B cell (primary cell): ENCODE measurements around the gene SPON2. TPM values are rescaled to one million over a fixed set of nuclear protein-coding genes. Genes with fewer than 3 reads are reported as not detected.

ENCODE experiments used
- ATAC-seq: fragments of 200-7000 bp; cut with Tn5 transposase; one replicate; pipeline ENCODE4 v1.10.0; 2021; ENCODE audit warnings: low read depth, mild to moderate bottlenecking, moderate number of reproducible peaks, moderate library complexity
- CTCF ChIA-PET: fragments of 350-600 bp; sonication (Branson Sonifier 250); formaldehyde crosslinking; loops from one replicate; lab custom pipeline; 2021; ENCODE audit warnings: antibody characterized with exemption, inconsistent platforms; lab: Charles Lee
- POLR2A ChIA-PET: fragments of 350-600 bp; sonication (Branson Sonifier 250); formaldehyde crosslinking; loops from one replicate; lab custom pipeline; 2021; ENCODE audit warnings: antibody characterized with exemption; lab: Charles Lee
- DNase-seq: peaks from one replicate; pipeline ENCODE4 v3.0.0; 2013
- H2AFZ ChIP-seq: 2 replicates; pipeline ENCODE4 v1.6.1; 2012; ENCODE audit warnings: mild to moderate bottlenecking, low read depth, low read length; ENCODE audit not compliant: insufficient read depth, poor library complexity, severe bottlenecking
- H3K27ac ChIP-seq, 2 donors: 1 replicate in 1 of 2; 2 replicates in 1 of 2; pipeline ENCODE4 v1.5.1; 2012 to 2013; ENCODE audit warnings: low read length in 2 of 2, mild to moderate bottlenecking in 2 of 2, moderate library complexity in 1 of 2
- H3K27me3 ChIP-seq, 4 experiments: fragments of 200-600 bp in 1 of 4; sonication (generic) in 1 of 4; replicated peaks in 1 of 4; 1 replicate in 2 of 4; 2 replicates in 2 of 4; pipeline versions ENCODE4 v1.6.1 to v1.7.0; 2013 to 2016; ENCODE audit warnings: low read length in 3 of 4, mild to moderate bottlenecking in 2 of 4, mixed read lengths in 1 of 4, moderate library complexity in 1 of 4; ENCODE audit not compliant: insufficient read depth in 4 of 4, control insufficient read depth in 3 of 4; ENCODE audit errors: control extremely low read depth in 1 of 4
- H3K36me3 ChIP-seq, 2 experiments: replicated peaks in 1 of 2; 1 replicate in 1 of 2; 2 replicates in 1 of 2; pipeline versions ENCODE4 v1.6.1 to v1.7.1; 2013; ENCODE audit warnings: low read length in 1 of 2; ENCODE audit not compliant: insufficient read depth in 2 of 2, control insufficient read depth in 1 of 2; ENCODE audit errors: control extremely low read depth in 1 of 2, extremely low read depth in 1 of 2
- H3K4me1 ChIP-seq, 2 donors: fragments of 200-600 bp in 1 of 2; sonication (generic) in 1 of 2; 1 replicate in 1 of 2; 2 replicates in 1 of 2; pipeline versions ENCODE4 v1.5.1 to v1.6.1; 2013 to 2017; ENCODE audit warnings: low read length in 2 of 2; ENCODE audit not compliant: control insufficient read depth in 2 of 2, insufficient read depth in 2 of 2
- H3K4me2 ChIP-seq: replicated peaks from 2 replicates; pipeline ENCODE3; 2012; ENCODE audit warnings: mild to moderate bottlenecking, low read depth, low read length; ENCODE audit not compliant: poor library complexity, severe bottlenecking
- H3K4me3 ChIP-seq, 5 experiments: fragments of 200-600 bp in 1 of 5; sonication (generic) in 1 of 5; 1 replicate in 3 of 5; 2 replicates in 2 of 5; pipeline versions ENCODE4 v1.5.1 to v1.7.0; 2011 to 2016; ENCODE audit warnings: low read length in 4 of 5, mild to moderate bottlenecking in 4 of 5, low read depth in 2 of 5, control low read depth in 1 of 5, moderate library complexity in 1 of 5; ENCODE audit not compliant: insufficient read depth in 1 of 5; ENCODE audit errors: control extremely low read depth in 1 of 5, extremely low read depth in 1 of 5
- H3K79me2 ChIP-seq: fragments of 200-600 bp; sonication (generic); one replicate; pipeline ENCODE4 v1.6.0; 2016; ENCODE audit warnings: low read length; ENCODE audit not compliant: control insufficient read depth, insufficient read depth
- H3K9ac ChIP-seq: fragments of 200-600 bp; sonication (generic); 2 replicates; pipeline ENCODE4 v1.6.1; 2017; ENCODE audit warnings: mild to moderate bottlenecking, low read length, moderate library complexity
- H3K9me3 ChIP-seq, 3 donors: one replicate each; pipeline versions ENCODE4 v1.6.1 to v1.7.1; 2013; ENCODE audit warnings: low read length in 2 of 3; ENCODE audit not compliant: control insufficient read depth in 2 of 3, insufficient read depth in 1 of 3; ENCODE audit errors: control extremely low read depth in 1 of 3
- H4K20me1 ChIP-seq: 2 replicates; pipeline ENCODE4 v1.6.0; 2012; ENCODE audit warnings: mild to moderate bottlenecking, low read length; ENCODE audit not compliant: insufficient read depth, control insufficient read depth, poor library complexity, severe bottlenecking
- H3K27ac Mint-ChIP-seq: one replicate; pipeline ENCODE4 v1.8.0; 2021; ENCODE audit warnings: mixed read lengths
- H3K27me3 Mint-ChIP-seq: one replicate; pipeline ENCODE4 v1.8.0; 2021; ENCODE audit warnings: mixed read lengths
- H3K4me1 Mint-ChIP-seq: one replicate; pipeline ENCODE4 v1.8.0; 2021; ENCODE audit warnings: mixed read lengths
- H3K4me3 Mint-ChIP-seq: one replicate; pipeline ENCODE4 v1.8.0; 2021; ENCODE audit warnings: mixed read lengths
- H3K9me3 Mint-ChIP-seq: one replicate; pipeline ENCODE4 v1.8.0; 2022; ENCODE audit warnings: mixed read lengths; ENCODE audit not compliant: insufficient read depth
- CTCF ChIP-seq: fragments of 200-600 bp; IDR thresholded peaks from one replicate; pipeline ENCODE4 v1.8.0; 2022; ENCODE audit warnings: antibody characterized with exemption, mild to moderate bottlenecking
- EZH2 ChIP-seq: IDR thresholded peaks from 2 replicates; pipeline ENCODE4 v1.6.1; 2012; ENCODE audit warnings: borderline replicate concordance, low read depth, mild to moderate bottlenecking, moderate library complexity, low read length; ENCODE audit not compliant: insufficient read depth, poor library complexity, severe bottlenecking
- WGBS: methylation state at CpG from one replicate; pipeline ENCODE4 v1.1.5; 2013; ENCODE audit warnings: missing lambda C conversion rate; ENCODE audit not compliant: insufficient coverage; 5-methylcytosine and 5-hydroxymethylcytosine counted together
- intact Hi-C: fragments of 100-400 bp; cut with micrococcal nuclease; formaldehyde crosslinking; loops from one replicate; pipeline ENCODE4 v1.10.0; 2022
- polyA plus RNA-seq: library from polyadenylated mRNA; depleted of rRNA; stranded (reverse); fragments of >200 nt; gene quantifications from 2 replicates; pipeline ENCODE4 v1.2.3, GENCODE V29; 2012
- total RNA-seq, 2 donors: library from RNA; stranded (reverse); fragments of 120-200 nt in 1 of 2; gene quantifications; 1 replicate in 1 of 2; 2 replicates in 1 of 2; pipeline versions ENCODE4 v1.2.3 to v1.2.4, GENCODE V29; 2013 to 2022

SPON2 gene
- total and polyA plus RNA-seq, 2 donors (not counting 1 experiment from before 2014, with no cell fraction given) = 3.8 to 5.1 TPM

GRCh38 chr4:1179089-1179441, 6.7 kb upstream of the SPON2 start:
- H3K4me3 ChIP-seq = no peak overlapping the region
- POLR2A ChIA-PET = no interaction called here
- no peaks in the 10 kb centered on the region for H3K36me3 ChIP-seq
- peaks cover 0 to 16% (median 6%) of the 10 kb centered on the region in 3 donors for H3K9me3 ChIP-seq
- no peak for TF ChIP-seq CTCF
- TF ChIP-seq EZH2 = no peak
- H3K4me2 ChIP-seq = no peak overlapping the region
- no peak for DNase-seq
- ATAC-seq = no peak
- H3K4me3 Mint-ChIP-seq = no peak overlapping the region
- H3K9me3 Mint-ChIP-seq = no peaks in the 10 kb centered on the region
- H3K4me1 ChIP-seq = peaks cover 4 to 10% of the 10 kb centered on the region in 2 donors
- CTCF ChIA-PET = interaction anchor here (0.8 to 1.2 kb wide), 2 partner anchors 25 to 168 kb away, joined by 3 read pairs; partner anchors contain the start of gene UVSSA
- H3K27ac ChIP-seq = no peak overlapping the region
- peaks cover 14% of the 10 kb centered on the region for H3K4me1 Mint-ChIP-seq
- H3K79me2 ChIP-seq = no peaks in the 10 kb centered on the region
- no peaks in the 10 kb centered on the region for H4K20me1 ChIP-seq
- H3K27me3 ChIP-seq = no peaks in the 10 kb centered on the region
- no peaks in the 10 kb centered on the region for H3K27me3 Mint-ChIP-seq
- H3K27ac Mint-ChIP-seq = no peak overlapping the region
- H2AFZ ChIP-seq = no peak overlapping the region
- 96% methylated on average over 7 of the region's 7 CpGs for WGBS
- intact Hi-C loops = no loop called here
- no peak overlapping the region for H3K9ac ChIP-seq

GRCh38 chr4:1178300-1179088, 6.1 kb upstream of the SPON2 start:
- Mint-ChIP-seq H3K27ac (no peak overlapping the region), H3K4me1 (peaks cover 10% of the 10 kb centered on the region), H3K9me3 (no peaks in the 10 kb centered on the region), H3K27me3 (peaks cover 4% of the 10 kb centered on the region), H3K4me3 (no peak overlapping the region)
- ATAC-seq (no peak), DNase-seq (no peak)
- no peak overlapping the region for H3K9ac ChIP-seq
- intact Hi-C loops = no loop called here
- peaks cover 0 to 2% (median 0%) of the 10 kb centered on the region in 4 experiments for H3K27me3 ChIP-seq
- no peak overlapping the region for H3K4me2 ChIP-seq
- 86% methylated on average over 11 of the region's 11 CpGs for WGBS
- TF ChIP-seq EZH2 (no peak), CTCF (no peak)
- no peaks in the 10 kb centered on the region for H3K79me2 ChIP-seq
- ChIA-PET CTCF (interaction anchor here (0.8 to 1.2 kb wide), 2 partner anchors 25 to 168 kb away, joined by 3 read pairs; partner anchors contain the start of gene UVSSA), POLR2A (no interaction called here)
- no peaks in the 10 kb centered on the region for H3K36me3 ChIP-seq
- no peak overlapping the region for H3K27ac ChIP-seq
- H3K4me1 ChIP-seq = peaks cover 0 to 4% of the 10 kb centered on the region in 2 donors
- H3K4me3 ChIP-seq = no peak overlapping the region
- H2AFZ ChIP-seq = no peak overlapping the region
- H4K20me1 ChIP-seq = no peaks in the 10 kb centered on the region
- peaks cover 0 to 16% (median 6%) of the 10 kb centered on the region in 3 donors for H3K9me3 ChIP-seq
